Uterus (tissue), 4 donors: ENCODE measurements around the gene AGL. TPM values are rescaled to one million over a fixed set of nuclear protein-coding genes. Genes with fewer than 3 reads are reported as not detected.

ENCODE experiments used
- DNase-seq, 2 donors: peaks; one replicate each; pipeline ENCODE4 v3.0.0-alpha.2; 2019 to 2020
- H3K27ac ChIP-seq, 2 donors: fragments of 200-600 bp; sonication (generic); 1 replicate in 1 of 2; 2 replicates in 1 of 2; pipeline ENCODE4 v1.5.1; 2016 to 2018
- H3K27me3 ChIP-seq, 2 donors: fragments of 200-600 bp; sonication (generic); one replicate each; pipeline ENCODE4 v1.5.1; 2018 to 2019; ENCODE audit warnings: control low read depth in 1 of 2
- H3K36me3 ChIP-seq, 2 donors: fragments of 200-600 bp; sonication (generic); one replicate each; pipeline ENCODE4 v1.5.1; 2019; ENCODE audit warnings: control low read depth in 1 of 2
- H3K4me1 ChIP-seq, 2 donors: fragments of 200-600 bp; sonication (generic); one replicate each; pipeline ENCODE4 v1.5.1; 2018 to 2019; ENCODE audit warnings: control low read depth in 1 of 2
- H3K4me3 ChIP-seq, 2 donors: fragments of 200-600 bp; sonication (generic); 1 replicate in 1 of 2; 2 replicates in 1 of 2; pipeline ENCODE4 v1.5.1; 2018 to 2019; ENCODE audit warnings: mild to moderate bottlenecking in 1 of 2
- H3K9me3 ChIP-seq, 2 donors: fragments of 200-600 bp; sonication (generic); one replicate each; pipeline ENCODE4 v1.5.1; 2019; ENCODE audit warnings: control low read depth in 1 of 2
- CTCF ChIP-seq, 4 experiments: fragments of 200-600 bp in 2 of 4; fragments of 450-650 bp in 2 of 4; sonication (generic) in 2 of 4; IDR thresholded peaks; one replicate each; pipeline ENCODE4 v1.5.1; 2016 to 2019; ENCODE audit warnings: antibody characterized with exemption in 4 of 4, mild to moderate bottlenecking in 2 of 4, moderate library complexity in 1 of 4
- POLR2A ChIP-seq, 2 donors: fragments of 450-650 bp; IDR thresholded peaks; one replicate each; pipeline ENCODE4 v1.6.1; 2016; ENCODE audit warnings: antibody characterized with exemption in 2 of 2, mild to moderate bottlenecking in 1 of 2, moderate library complexity in 1 of 2
- intact Hi-C: fragments of 100-400 bp; cut with DNase I; formaldehyde crosslinking; loops from one replicate; pipeline ENCODE4 v1.15.1; 2023; ENCODE audit warnings: low total_unique reads
- total RNA-seq, 4 donors: library from RNA; depleted of rRNA in 3 of 4; stranded (reverse); fragments of >200 nt in 3 of 4; gene quantifications; one replicate each; pipeline versions ENCODE4 v1.1.0 to v1.2.4, GENCODE V29; 2014 to 2023
- donor health status: DM: yes; HTN: yes; CAD: no.

The AGL gene
- total RNA-seq, 4 donors from 2014 or later = 10.5 to 27.9 (median 14.2) TPM

GRCh38 chr1:99867682-99868081, 17.5 kb downstream of the AGL start:
- Histone ChIP-seq H3K9me3 (no peaks in the 10 kb centered on the region), H3K27me3 (no peaks in the 10 kb centered on the region), H3K4me1 (no peaks in the 10 kb centered on the region), H3K4me3 (no peak overlapping the region), H3K27ac (no peak overlapping the region), H3K36me3 (no peaks in the 10 kb centered on the region)
- intact Hi-C loops = no loop called here
- TF ChIP-seq POLR2A (IDR thresholded peaks at IDR 0.05) (no peak), CTCF (IDR thresholded peaks at IDR 0.05) (no peak)
- DNase-seq = no peak

- intact Hi-C loops = no loop called here
- Histone ChIP-seq H3K9me3 (no peaks in the 10 kb centered on the region), H3K27ac (no peak overlapping the region), H3K4me3 (no peak overlapping the region), H3K27me3 (no peaks in the 10 kb centered on the region), H3K4me1 (no peaks in the 10 kb centered on the region), H3K36me3 (no peaks in the 10 kb centered on the region)
- DNase-seq = no peak
- TF ChIP-seq CTCF (IDR thresholded peaks at IDR 0.05) (no peak), POLR2A (IDR thresholded peaks at IDR 0.05) (no peak)
These were observed 19.1 kb downstream of the AGL start for GRCh38 chr1:99869304-99869703.

- no peaks in the 10 kb centered on the region for H3K9me3 ChIP-seq
- H3K4me3 ChIP-seq = no peak overlapping the region
- DNase-seq = no peak
- no peak for TF ChIP-seq CTCF (IDR thresholded peaks at IDR 0.05)
- no peak for TF ChIP-seq POLR2A (IDR thresholded peaks at IDR 0.05)
- H3K27ac ChIP-seq = no peak overlapping the region
- H3K4me1 ChIP-seq = no peaks in the 10 kb centered on the region
- intact Hi-C loops = no loop called here
- no peaks in the 10 kb centered on the region for H3K36me3 ChIP-seq
- H3K27me3 ChIP-seq = no peaks in the 10 kb centered on the region
These were observed 19.6 kb downstream of the AGL start for GRCh38 chr1:99869723-99870122.

- Histone ChIP-seq H3K4me3 (no peak overlapping the region), H3K4me1 (no peaks in the 10 kb centered on the region), H3K36me3 (no peaks in the 10 kb centered on the region), H3K27me3 (no peaks in the 10 kb centered on the region), H3K27ac (no peak overlapping the region), H3K9me3 (no peaks in the 10 kb centered on the region)
- DNase-seq = no peak
- no peak for TF ChIP-seq POLR2A (IDR thresholded peaks at IDR 0.05)
- no peak for TF ChIP-seq CTCF (IDR thresholded peaks at IDR 0.05)
- intact Hi-C loops = no loop called here
These were observed 21.9 kb downstream of the AGL start for GRCh38 chr1:99872063-99872462.

- intact Hi-C loops = no loop called here
- TF ChIP-seq CTCF (IDR thresholded peaks at IDR 0.05) (no peak), POLR2A (IDR thresholded peaks at IDR 0.05) (no peak)
- Histone ChIP-seq H3K36me3 (no peaks in the 10 kb centered on the region), H3K27ac (no peak overlapping the region), H3K4me3 (no peak overlapping the region), H3K9me3 (no peaks in the 10 kb centered on the region), H3K4me1 (no peaks in the 10 kb centered on the region), H3K27me3 (no peaks in the 10 kb centered on the region)
- no peak for DNase-seq
These were observed 27.4 kb downstream of the AGL start for GRCh38 chr1:99877568-99877967.
